HG03039 (cell line): ENCODE measurements around the gene PRXL2B.
"Not testable (repeated sequence)": the region's sequence is repeated elsewhere in the genome, so short reads cannot be mapped to it uniquely, and the experiment has no call there.

Experiments
- ATAC-seq: cut with Tn5 transposase; IDR thresholded peaks from one replicate; pipeline ENCODE4 v1.9.1; 2021; ENCODE audit warnings: mild to moderate bottlenecking, moderate library complexity; ENCODE audit not compliant: unreplicated experiment

PRXL2B gene

GRCh38 chr1:2611031-2611501 lies 24.5 kb downstream of the PRXL2B start:
- ATAC-seq: no peak

- ATAC-seq: no peak
Observed at GRCh38 chr1:2611621-2612437, 25.3 kb downstream of the PRXL2B start.

DNA sequence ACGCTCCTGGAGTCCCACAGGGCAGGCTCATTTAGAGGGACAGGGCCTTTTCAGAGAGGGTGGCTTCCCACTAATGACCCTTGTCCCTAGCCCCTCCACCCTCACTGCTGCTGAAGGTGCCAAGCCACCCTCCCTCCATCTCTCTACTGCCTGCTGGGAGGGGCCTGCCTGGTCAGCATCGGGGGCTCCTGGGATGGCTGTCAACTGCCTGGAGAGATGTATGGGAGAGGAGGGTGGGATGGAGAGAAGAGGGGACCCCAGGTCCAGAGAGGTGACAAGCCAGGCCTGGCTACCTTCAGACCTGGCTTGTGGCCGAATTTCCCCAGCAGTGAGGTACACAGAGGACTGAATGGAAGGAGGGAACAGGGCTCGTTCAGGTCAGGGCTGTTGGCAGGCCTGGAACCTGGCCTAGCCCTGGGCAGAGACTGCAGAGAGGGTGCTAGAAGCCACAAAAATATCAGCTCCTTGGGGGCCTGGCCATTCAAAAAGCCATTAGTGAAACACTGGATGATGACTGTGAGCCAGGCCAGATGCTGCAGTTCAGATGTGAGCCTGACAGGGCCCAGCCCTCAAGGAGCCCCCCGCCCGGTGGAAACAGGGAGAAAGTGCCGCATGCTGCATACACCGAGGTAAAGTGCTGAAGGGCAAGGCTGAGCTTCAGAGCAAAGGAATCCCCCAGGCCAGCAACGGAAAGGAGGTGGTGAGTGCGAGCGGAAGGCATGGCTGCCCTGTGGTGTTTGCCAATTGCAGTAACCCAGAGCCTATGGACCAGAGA lies 26.2 kb downstream of the PRXL2B start:
- no peak for ATAC-seq

DNA sequence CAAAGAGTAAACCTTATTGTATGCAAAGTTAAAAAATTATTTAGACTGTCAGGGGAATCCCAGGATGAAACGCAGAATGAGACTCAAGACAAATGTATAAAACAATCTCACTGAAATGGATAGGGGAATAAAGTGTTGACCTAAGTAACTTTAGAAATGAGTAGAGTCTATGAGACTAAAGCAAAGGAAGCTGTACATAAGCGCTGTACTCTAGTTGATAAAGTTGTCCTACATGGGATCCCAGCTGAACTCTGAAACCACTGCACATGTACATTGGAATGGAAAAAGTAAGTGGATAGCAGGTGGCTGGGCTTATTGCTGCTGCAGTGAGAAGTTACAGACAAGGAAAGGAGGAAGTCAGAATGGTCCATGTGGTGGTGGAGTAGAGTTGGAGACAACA lies 27.6 kb downstream of the PRXL2B start:
- ATAC-seq: no peak

DNA sequence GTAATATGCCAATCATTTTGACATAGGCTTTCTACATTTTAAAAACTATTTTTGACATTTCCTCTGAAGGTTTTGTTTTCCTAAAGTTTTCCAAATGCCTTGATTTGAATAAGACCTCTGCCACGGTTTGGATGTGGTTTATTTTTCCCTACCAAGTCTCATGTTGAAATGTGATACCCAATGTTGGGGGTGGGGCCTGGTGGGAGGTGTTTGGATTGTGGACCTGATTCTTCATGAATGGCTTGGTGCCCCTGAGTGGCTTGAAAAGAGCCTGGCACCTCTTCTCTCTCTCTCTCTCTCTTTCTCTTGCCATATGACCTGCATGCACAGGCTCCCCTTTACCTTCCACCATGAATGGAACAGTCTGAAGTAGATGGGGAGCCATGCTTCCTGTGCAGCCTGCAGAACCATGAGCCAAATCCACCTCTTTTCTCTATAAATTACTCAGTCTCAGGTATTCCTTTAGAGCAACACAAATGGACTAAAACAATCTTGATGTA lies 31.4 kb downstream of the PRXL2B start:
- ATAC-seq: no peak

- ATAC-seq: no peak
Observed at GRCh38 chr1:2623571-2624337, 37.2 kb downstream of the PRXL2B start.

DNA sequence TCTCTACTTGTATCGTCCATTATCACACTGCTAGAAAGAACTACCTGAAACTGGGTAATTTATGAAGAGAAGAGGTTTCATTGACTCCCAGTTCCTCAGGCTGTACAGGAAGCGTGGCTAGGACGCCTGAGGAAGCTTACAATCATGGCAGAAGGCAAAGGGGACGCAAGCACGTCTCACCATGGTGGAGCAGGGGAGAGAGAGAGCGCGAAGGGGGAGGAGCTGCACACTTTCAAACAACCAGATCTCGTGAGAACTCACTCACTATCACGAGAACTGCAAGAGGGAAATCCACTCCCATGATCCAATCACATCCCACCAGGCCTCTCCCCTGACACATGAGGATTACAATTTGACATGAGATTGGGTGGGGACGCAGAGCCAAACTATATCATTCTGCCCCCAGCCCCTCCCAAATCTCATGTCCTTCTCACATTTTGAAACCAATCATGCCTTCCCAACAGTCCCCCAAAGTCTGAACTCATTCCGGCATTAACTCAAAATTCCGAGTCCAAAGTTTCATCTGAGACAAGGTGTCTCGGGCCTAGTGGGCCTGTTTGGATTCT lies 38.2 kb downstream of the PRXL2B start:
- no peak for ATAC-seq

GRCh38 chr1:2625311-2625710 lies 38.7 kb downstream of the PRXL2B start:
- no peak for ATAC-seq

DNA sequence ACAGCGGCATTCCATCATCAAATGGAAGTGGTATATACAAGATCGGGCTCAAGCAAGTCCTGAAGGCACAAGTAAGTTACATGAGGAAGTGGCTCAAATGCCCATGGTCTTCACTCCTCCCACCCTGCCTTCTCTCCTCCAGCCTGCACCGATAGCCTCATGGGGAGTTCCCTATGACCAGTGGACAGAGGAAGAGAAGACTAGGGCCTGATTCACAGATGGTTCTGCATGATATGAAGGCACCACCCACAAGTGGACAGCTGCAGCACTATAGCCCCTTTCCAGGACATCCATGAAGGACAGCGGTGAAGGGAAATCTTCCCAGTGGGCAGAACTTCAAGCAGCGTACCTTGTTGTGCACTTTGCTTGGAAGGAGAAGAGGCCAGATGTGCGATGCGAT lies 39.2 kb downstream of the PRXL2B start:
- not testable (repeated sequence) for ATAC-seq

DNA sequence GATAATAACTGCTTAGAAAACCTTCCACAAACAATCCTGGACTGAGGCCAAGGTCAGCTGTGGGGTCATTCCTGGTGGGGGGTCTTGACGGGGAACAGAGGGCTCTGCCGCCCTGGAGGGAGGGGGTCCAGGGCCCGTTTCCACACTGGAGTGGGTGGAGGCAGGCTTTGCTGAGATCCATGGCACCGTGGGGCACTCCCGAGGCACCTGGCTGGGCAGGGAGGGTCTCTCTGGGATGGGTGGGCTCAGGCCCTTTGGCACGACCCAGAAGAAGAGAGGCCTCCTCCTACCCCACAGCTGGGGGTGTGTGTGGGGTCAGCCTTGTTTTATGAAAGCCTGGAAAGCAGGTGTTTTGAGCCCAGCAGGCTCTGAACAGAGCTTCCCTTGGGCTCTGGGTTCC lies 41.2 kb downstream of the PRXL2B start:
- ATAC-seq: no peak

GRCh38 chr1:2628191-2628932 lies 41.8 kb downstream of the PRXL2B start:
- no peak for ATAC-seq

DNA sequence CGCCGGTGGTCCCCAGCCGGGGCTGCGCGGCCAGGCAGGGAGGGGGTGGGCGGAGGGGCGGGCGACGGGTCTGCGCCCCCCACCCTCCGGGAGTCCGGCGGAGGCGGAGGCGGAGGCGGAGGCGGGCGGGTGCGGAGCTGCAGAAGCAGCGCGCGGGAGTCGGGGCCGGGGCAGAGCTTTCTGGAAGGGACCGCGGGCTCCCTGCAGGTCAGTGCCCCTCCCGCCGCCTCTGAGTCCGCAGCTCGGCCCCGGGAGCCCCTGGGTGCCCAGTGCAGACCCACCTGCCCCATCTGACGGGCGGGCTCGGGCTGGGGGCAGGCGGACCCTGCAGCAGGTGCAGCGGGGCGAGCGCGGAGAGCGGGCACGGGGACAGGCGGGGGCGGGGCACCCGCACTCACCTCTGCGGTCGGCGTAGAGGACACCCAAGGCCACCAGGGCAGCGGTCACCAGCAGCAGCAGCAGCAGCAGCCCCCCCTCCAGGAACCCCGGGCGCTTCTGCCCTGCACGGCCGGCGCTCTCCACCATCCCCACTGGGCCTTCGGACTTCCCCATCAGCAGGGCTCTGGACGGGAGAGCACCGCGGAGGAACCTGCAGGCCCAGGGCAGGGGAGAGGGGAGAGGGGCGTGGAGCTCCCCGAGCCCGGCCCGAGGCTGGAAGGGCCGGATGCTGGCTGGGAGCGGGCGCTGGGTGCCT lies 42.5 kb downstream of the PRXL2B start:
- no peak for ATAC-seq

DNA sequence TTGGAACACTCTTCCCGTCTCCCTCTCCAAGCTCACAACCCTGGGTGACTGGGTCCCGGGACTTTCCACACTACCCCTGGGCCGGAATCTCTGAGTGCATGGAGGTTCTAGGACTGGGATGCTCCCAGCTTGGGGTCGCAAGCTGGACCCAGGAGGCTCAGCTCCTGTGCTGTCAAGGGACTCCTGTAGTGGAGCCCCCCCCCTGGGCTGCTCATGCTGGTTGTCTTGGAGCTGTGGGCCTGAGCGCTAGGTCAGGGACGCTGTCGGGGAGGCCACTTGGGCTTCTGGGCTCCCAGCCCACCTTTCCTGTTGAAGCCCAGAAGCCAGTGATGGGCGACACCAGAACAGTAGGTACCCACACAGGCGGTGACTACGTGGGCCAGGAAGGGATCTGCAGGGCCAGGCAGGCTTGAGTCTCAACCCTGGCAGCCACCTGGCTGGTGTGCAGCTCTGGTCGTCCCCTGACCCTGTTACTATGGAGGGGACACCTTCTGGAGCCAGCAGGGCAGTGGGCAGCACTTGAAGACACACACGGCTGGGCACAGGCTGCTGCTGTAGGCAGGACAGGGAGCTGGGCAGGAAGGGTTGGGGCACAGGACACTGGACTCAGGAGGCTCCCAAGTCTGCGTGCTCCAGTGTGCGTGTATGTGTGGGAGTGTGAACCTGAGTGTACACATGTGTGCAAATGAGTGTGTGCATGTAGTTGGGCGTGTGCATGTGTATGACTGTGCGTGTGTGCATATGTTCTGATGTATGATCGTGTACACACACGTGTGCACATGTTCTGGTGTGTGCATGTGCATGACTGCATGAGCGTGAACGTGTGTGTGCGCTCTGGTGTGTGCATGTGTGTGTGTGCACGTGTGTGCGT lies 43.3 kb downstream of the PRXL2B start:
- no peak for ATAC-seq

- no peak for ATAC-seq
Observed at GRCh38 chr1:2630498-2631135, 44.0 kb downstream of the PRXL2B start.

DNA sequence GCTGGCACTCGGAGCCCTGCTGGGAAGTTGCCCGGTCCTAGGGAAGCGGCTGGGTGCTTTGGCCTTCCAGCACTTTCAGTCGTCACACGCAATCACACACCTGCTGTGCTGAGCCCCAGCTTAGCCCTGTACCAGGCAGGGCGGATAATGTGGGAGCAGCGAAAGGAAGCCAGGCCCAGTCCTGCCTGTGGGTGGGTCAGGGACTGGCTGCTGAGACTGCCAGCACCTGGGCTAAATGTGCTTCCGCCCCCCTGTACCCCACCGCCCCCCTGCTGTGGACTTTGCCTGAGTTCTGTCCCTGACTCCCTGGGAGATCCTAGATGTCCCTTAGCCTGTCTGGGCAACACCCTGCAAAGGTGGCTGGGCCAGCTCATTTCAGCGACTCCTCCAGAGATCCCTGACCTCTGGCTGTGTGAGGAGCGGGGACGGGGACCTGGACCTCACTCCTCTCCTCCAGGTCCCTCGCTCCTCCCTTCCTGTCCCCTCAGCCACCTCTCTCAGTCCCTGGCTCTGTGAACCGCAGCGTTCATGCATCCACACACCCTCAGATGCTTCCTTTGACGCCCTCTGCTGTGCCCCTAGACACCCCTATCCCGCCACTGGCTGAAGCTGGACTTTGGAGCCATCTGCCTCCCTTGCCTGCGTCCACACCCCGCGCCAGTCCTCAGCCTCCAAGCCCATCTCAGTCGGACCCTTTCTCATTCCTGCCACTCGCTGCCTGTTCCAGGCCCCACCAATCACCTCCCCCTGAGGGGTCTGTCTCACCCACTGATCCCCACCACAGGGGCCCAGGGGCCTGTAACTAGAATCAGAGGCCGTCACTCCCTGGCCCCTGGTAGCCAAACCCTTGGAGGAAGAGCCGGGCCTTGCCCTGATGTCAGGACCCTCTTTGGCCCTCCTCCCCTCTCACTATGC lies 44.8 kb downstream of the PRXL2B start:
- ATAC-seq: no peak

DNA sequence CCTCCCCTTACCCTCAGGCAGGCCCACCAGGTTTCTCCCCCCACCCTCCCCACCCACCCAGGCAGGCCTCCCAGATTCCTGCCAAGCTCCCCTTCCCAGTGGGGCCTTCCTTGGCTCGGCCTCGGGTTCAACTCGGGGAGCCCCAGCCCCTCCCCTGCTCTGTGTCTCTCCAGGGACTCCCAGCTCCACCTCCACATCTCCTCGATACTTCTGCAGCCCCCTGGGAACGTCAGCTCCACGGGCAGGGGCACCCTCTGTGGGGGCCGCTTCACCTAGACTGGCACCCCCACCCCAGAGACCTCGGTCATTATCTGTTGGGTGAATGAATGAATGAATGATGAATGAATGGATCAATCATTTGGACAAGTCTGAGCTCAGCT lies 45.5 kb downstream of the PRXL2B start:
- ATAC-seq: no peak
